CD4-positive, alpha-beta T cell treated with Interleukin-17A for 1 hour (primary cell): ENCODE data around the gene CLDN9.

ENCODE experiments used
- DNase-seq: peaks from one replicate; pipeline ENCODE4 v3.0.0-alpha.2; 2020

The CLDN9 gene

GRCh38 chr16:3020247-3020603 lies 7.5 kb downstream of the CLDN9 start, which contains the start of gene TNFRSF12A:
Gene TNFRSF12A (plus strand): TSS chr16:3020368. CDS start chr16:3020398, 30 bp downstream.
- peak; percentile 75 for DNase-seq

GRCh38 chr16:3020604-3021448 lies 8.1 kb downstream of the CLDN9 start:
- peak; percentile 72 for DNase-seq

GRCh38 chr16:3021449-3022207 lies 8.9 kb downstream of the CLDN9 start:
- DNase-seq = peak; percentile 68

- peak; percentile 67 for DNase-seq
Measured at GRCh38 chr16:3022208-3022683, 9.5 kb downstream of the CLDN9 start.

GRCh38 chr16:3022684-3023414 lies 10.1 kb downstream of the CLDN9 start:
- no peak for DNase-seq

GRCh38 chr16:3023415-3023668 lies 10.6 kb downstream of the CLDN9 start:
- DNase-seq = no peak

- DNase-seq = peak; percentile 96
Measured at GRCh38 chr16:3023669-3024478, 11.2 kb downstream of the CLDN9 start, which contains the start of the genes HCFC1R1 and THOC6. Gene HCFC1R1 (minus strand): TSS chr16:3023942. CDS start chr16:3023941, 1 bp downstream. Gene THOC6 (plus strand): TSS chr16:3024035. CDS start chr16:3024327, 292 bp downstream.

GRCh38 chr16:3025032-3026002 lies 12.6 kb downstream of the CLDN9 start:
- no peak for DNase-seq

- no peak for DNase-seq
Measured at GRCh38 chr16:3026003-3026378, 13.3 kb downstream of the CLDN9 start.

GRCh38 chr16:3026609-3027488 lies 14.1 kb downstream of the CLDN9 start:
- DNase-seq = no peak

- DNase-seq = no peak
Measured at GRCh38 chr16:3027489-3027795, 14.7 kb downstream of the CLDN9 start.

GRCh38 chr16:3027983-3028715 lies 15.4 kb downstream of the CLDN9 start:
- DNase-seq = peak; percentile 88

GRCh38 chr16:3028716-3029319 lies 16.1 kb downstream of the CLDN9 start:
- DNase-seq = no peak

GRCh38 chr16:3029491-3030221 lies 16.9 kb downstream of the CLDN9 start:
- DNase-seq = peak; percentile 43

GRCh38 chr16:3030222-3031212 lies 17.8 kb downstream of the CLDN9 start:
- no peak for DNase-seq

GRCh38 chr16:3032624-3033023 lies 19.9 kb downstream of the CLDN9 start:
- no peak for DNase-seq
